Measurements from ENCODE around the gene ENO1.

DNA sequence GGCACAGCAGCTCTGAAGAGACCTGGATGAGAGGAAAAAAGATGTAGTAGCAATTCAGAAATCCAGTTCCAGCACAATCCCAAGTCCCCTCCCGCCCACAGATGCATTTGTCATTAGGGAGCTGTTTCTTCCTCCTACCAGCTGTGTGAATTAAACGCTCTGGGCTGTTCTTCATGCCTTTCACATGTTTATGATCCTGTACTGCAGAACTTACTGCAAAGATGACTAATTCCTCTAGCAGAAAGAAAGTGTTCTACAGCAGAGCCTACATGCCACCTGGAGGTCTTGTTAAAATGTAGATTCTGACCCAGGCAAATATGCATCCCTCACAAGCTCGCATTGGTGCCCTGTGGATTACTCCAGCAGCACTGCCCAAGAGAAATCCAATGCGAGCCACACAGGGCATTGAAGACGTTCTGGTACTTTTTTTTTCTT, 6.5 kb downstream of the ENO1 start:
- TF ChIP-seq POLR2A (IDR thresholded peaks at IDR 0.05; ENCODE audit: low read depth, low read length): no peak
- no peak for TF ChIP-seq POLR2AphosphoS5 (IDR thresholded peaks at IDR 0.05; ENCODE audit: low read depth, low read length)
